HG02973 (cell line): ENCODE measurements around the gene TOLLIP.

ENCODE experiments used
- ATAC-seq: cut with Tn5 transposase; IDR thresholded peaks from one replicate; pipeline ENCODE4 v1.9.1; 2021; ENCODE audit warnings: moderate library complexity; ENCODE audit not compliant: unreplicated experiment

Gene TOLLIP

GRCh38 chr11:1300121-1300520, 9.3 kb downstream of the TOLLIP start:
- ATAC-seq = no peak

GRCh38 chr11:1299621-1300020, 9.8 kb downstream of the TOLLIP start:
- no peak for ATAC-seq

GRCh38 chr11:1298695-1299492, 10.5 kb downstream of the TOLLIP start:
- ATAC-seq = no peak

- no peak for ATAC-seq
Measured at GRCh38 chr11:1297576-1298473, 11.6 kb downstream of the TOLLIP start.

GRCh38 chr11:1297011-1297575, 12.3 kb downstream of the TOLLIP start:
- no peak for ATAC-seq

DNA sequence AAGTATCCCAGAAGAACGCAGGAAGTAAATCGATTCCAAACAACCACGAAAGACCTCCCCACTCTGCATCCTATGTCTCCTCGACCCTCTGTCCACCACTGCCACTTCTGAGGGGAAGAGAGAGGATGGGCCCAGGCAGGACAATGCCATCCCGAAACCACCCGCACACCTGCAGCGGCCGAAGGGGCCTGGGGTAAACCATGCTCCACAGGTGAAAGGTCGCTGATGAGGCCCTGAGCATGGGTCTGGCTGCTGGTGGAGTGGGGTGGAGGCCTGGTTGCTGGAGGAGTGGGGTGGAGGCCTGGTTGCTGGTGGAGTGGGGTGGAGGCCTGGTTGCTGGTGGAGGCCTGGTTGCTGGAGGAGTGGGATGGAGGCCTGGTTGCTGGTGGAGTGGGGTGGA, 13.1 kb downstream of the TOLLIP start:
- no peak for ATAC-seq

DNA sequence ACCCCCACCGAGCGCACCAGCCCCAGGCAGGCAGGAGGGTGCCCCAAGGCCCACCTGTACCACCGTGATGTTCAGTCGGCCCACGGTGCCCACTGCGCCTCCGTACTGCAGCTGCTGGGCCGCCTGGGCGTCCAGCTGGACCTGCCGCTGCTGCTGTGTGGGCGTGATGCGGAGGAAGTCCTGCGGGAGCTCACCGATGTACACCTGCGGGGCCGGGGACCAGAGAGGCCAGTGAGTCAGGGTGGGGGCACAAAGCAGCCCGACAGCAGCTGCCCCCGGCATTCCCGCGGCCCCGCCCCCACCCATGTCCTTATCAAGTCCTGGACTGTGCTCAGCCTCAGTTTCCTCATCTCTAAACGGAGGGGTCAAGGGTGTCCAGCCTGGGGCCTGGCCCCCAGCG, 13.8 kb downstream of the TOLLIP start:
- no peak for ATAC-seq

GRCh38 chr11:1295086-1295485, 14.3 kb downstream of the TOLLIP start:
- ATAC-seq = no peak

GRCh38 chr11:1293619-1294015, 15.8 kb downstream of the TOLLIP start:
- ATAC-seq = no peak

- no peak for ATAC-seq
Measured at GRCh38 chr11:1292644-1293618, 16.5 kb downstream of the TOLLIP start.

GRCh38 chr11:1292018-1292643, 17.3 kb downstream of the TOLLIP start:
- no peak for ATAC-seq

- no peak for ATAC-seq
Measured at GRCh38 chr11:1291295-1292017, 18.0 kb downstream of the TOLLIP start.

DNA sequence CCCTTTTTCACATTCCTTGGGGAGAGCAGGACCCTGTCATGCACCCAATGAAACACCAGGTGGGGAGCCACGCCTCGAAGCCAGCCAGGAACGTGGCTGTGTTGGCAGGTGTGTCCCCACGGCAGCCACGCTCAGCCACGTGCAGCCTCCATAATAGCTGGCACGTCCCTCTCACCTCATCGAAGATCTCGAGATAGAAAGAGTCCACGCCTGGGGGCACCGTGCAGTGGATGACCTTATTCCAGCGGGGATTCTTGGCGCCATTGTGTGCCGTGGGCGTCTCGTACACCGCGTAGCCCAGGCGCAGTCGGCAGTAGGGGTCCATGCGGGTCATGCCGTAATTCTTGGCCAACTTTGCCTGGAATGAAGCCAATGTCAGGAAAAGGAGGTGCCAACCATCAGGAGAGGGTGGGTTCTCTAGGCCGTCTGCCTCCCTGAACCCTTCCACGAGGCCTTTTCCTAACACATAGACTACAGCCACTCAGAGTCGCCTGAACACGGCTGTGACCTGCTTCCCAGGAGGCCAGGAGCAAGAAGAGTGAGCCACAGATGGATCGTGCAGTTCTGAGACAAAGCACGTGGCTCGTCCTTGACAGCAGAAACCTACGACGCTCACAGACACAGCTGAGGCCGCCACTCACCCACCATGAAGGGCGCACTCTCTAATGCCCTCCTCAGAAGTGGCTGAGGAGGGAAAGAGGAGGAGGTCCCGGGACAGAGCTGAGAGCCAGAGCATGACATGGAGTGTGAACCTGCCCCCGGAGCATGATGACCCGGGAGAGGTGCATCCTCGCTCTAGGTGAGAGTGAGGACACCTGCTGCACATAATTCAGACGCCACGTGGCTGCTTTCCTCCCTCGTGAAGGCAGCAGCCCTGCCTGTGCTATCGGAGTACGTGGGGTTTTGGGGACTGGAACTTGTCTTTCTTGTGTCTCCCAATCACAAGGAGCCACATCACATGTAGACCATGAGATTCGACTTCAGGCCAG, 19.1 kb downstream of the TOLLIP start:
- ATAC-seq = no peak

- no peak for ATAC-seq
Measured at GRCh38 chr11:1289211-1289935, 20.1 kb downstream of the TOLLIP start.

GRCh38 chr11:1288426-1289151, 20.8 kb downstream of the TOLLIP start:
- no peak for ATAC-seq

GRCh38 chr11:1287928-1288327, 21.5 kb downstream of the TOLLIP start:
- ATAC-seq = no peak

DNA sequence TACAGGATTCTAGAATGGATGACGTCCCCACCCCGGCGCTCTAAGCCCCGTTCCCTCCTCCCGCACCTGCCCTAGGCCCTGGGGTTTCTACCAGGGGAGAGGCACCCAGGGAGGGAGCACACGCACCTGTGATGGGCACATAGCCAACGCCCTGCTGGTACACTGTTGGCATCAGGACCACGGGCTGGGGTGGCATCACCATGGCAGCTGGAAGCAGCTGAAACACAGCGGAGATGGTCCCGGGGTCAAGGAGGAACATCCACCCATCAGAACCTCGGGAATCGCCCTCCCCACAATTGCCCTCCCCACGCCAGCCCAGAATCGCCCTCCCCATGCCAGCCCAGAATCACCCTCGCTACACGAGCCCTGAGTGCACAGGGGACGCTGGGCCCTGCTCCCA, 23.6 kb downstream of the TOLLIP start:
- no peak for ATAC-seq
